ENCODE data around the gene BUB1B. TPM values are rescaled to one million over a fixed set of nuclear protein-coding genes. Genes with fewer than 3 reads are reported as not detected.

Gene BUB1B
- total RNA-seq, 6 donors from 2014 or later, result 0.79 to 12.1 (median 2.7) TPM; not detected in 1

- Histone ChIP-seq H3K27me3 (no peaks in the 10 kb centered on the region), H3K4me3 (no peak overlapping the region), H3K36me3 (no peaks in the 10 kb centered on the region), H3K9me3 (no peaks in the 10 kb centered on the region), H3K27ac (no peak overlapping the region), H3K4me1 (peaks cover 0 to 17% (median 4%) of the 10 kb centered on the region in 4 donors)
- ATAC-seq (ENCODE audit: low FRiP score in 2 of 2) (peak; percentile 69 to 90), DNase-seq (peak in 1 of 2 donors; percentile 92)
- 47 to 61% methylated on average over 7 of the region's 7 CpGs for whole genome bisulfite sequencing, 2 donors
- TF ChIP-seq POLR2AphosphoS5 (IDR thresholded peaks at IDR 0.05) (peak in 1 of 2 donors; percentile 23), EP300 (IDR thresholded peaks at IDR 0.05) (no peak)
Observed at GRCh38 chr15:40266828-40267304, 106.0 kb downstream of the BUB1B start.

DNA sequence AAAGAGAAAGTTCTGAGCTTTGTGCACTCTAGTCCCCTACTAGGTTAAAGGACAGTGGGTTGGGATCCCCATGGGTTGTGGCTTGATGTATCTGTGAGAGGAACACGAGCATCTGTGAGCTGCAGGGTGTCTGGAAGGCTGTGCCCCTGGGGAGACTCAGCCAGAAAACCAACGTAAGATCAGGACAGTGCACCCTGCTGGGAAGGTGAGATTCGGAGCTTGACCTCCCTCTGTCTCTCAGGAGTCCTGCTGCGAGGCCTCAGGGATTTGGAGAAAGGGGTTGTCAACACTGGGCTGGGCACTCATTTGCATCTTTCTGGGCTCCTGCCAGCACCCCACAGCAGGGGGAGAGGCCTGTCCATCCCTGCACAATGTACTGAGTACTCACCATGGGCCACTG is 106.8 kb downstream of the BUB1B start:
- H3K36me3 ChIP-seq, result no peaks in the 10 kb centered on the region
- no peak overlapping the region for H3K4me3 ChIP-seq
- H3K27me3 ChIP-seq, result no peaks in the 10 kb centered on the region
- H3K4me1 ChIP-seq, result peaks cover 0 to 14% (median 4%) of the 10 kb centered on the region in 4 donors
- 71 to 95% methylated on average over 4 of the region's 4 CpGs for WGBS, 2 donors
- no peaks in the 10 kb centered on the region for H3K9me3 ChIP-seq
- ATAC-seq (ENCODE audit: low FRiP score in 2 of 2) (no peak), DNase-seq (no peak)
- no peak for TF ChIP-seq POLR2AphosphoS5 (IDR thresholded peaks at IDR 0.05)
- TF ChIP-seq CTCF (IDR thresholded peaks at IDR 0.05), result no peak
- TF ChIP-seq POLR2A (IDR thresholded peaks at IDR 0.05), result no peak
- TF ChIP-seq EP300 (IDR thresholded peaks at IDR 0.05), result no peak
- H3K27ac ChIP-seq, result no peak overlapping the region

- Histone ChIP-seq H3K27me3 (no peaks in the 10 kb centered on the region), H3K36me3 (no peaks in the 10 kb centered on the region), H3K27ac (no peak overlapping the region), H3K4me3 (no peak overlapping the region), H3K4me1 (peaks cover 0 to 3% (median 1%) of the 10 kb centered on the region in 4 donors), H3K9me3 (no peaks in the 10 kb centered on the region)
- WGBS, 2 donors, result 79 to 88% methylated on average over 3 to 4 of the region's 4 CpGs
- DNase-seq (no peak), ATAC-seq (ENCODE audit: low FRiP score in 2 of 2) (no peak)
- no peak for TF ChIP-seq POLR2A (IDR thresholded peaks at IDR 0.05)
- TF ChIP-seq POLR2AphosphoS5 (IDR thresholded peaks at IDR 0.05), result no peak
- no peak for TF ChIP-seq CTCF (IDR thresholded peaks at IDR 0.05)
- TF ChIP-seq EP300 (IDR thresholded peaks at IDR 0.05), result no peak
Observed at GRCh38 chr15:40269604-40270003, 108.7 kb downstream of the BUB1B start.

- H3K36me3 ChIP-seq, result no peaks in the 10 kb centered on the region
- H3K9me3 ChIP-seq, result no peaks in the 10 kb centered on the region
- peaks cover 0 to 5% (median 1%) of the 10 kb centered on the region in 4 donors for H3K4me1 ChIP-seq
- H3K4me3 ChIP-seq, result no peak overlapping the region
- ATAC-seq (ENCODE audit: low FRiP score in 2 of 2) (no peak), DNase-seq (no peak)
- no peak for TF ChIP-seq POLR2A (IDR thresholded peaks at IDR 0.05)
- no peak for TF ChIP-seq EP300 (IDR thresholded peaks at IDR 0.05)
- TF ChIP-seq POLR2AphosphoS5 (IDR thresholded peaks at IDR 0.05), result no peak
- TF ChIP-seq CTCF (IDR thresholded peaks at IDR 0.05), result no peak
- H3K27me3 ChIP-seq, result no peaks in the 10 kb centered on the region
- H3K27ac ChIP-seq, result no peak overlapping the region
- WGBS, 2 donors, result 79 to 87% methylated on average over 7 to 11 of the region's 11 CpGs
Observed at GRCh38 chr15:40270246-40270995, 109.6 kb downstream of the BUB1B start.

Other genes starting within 250 kb of the BUB1B start
- gene GPR176, start 240.8 kb upstream of the BUB1B start, total RNA-seq, result 10 to 100 TPM in 1 of 6 donors, 1 to 10 TPM in 5; 1.4 to 12.0 (median 4.9) TPM
- gene EIF2AK4, start 227.0 kb upstream of the BUB1B start, total RNA-seq, result 10 to 100 TPM; 29.6 to 65.7 (median 42.3) TPM
- 100 to 1,000 TPM in 5 of 6 donors, 10 to 100 TPM in 1; 55.5 to 342 (median 191) TPM for gene SRP14, start 121.9 kb upstream of the BUB1B start, total RNA-seq
- 100 to 1,000 TPM in 1 of 6 donors, 10 to 100 TPM in 4, 1 to 10 TPM in 1; 9.9 to 118 (median 26.2) TPM for gene BMF, start 52.2 kb upstream of the BUB1B start, total RNA-seq
- 10 to 100 TPM in 3 of 6 donors, 1 to 10 TPM in 3; 4.5 to 23.4 (median 15.0) TPM for gene PAK6, start 78.0 kb downstream of the BUB1B start, total RNA-seq
- gene ANKRD63, start 122.0 kb downstream of the BUB1B start, total RNA-seq, result 1 to 10 TPM in 1 of 6 donors, not detected in 5; 5.2 TPM
- 100 to 1,000 TPM in 2 of 6 donors, 10 to 100 TPM in 4; 26.9 to 170 (median 85.7) TPM for gene PLCB2, start 146.9 kb downstream of the BUB1B start, total RNA-seq
- 10 to 100 TPM; 15.7 to 36.2 (median 25.6) TPM for gene INAFM2, start 162.6 kb downstream of the BUB1B start, total RNA-seq
- 100 to 1,000 TPM in 1 of 6 donors, 10 to 100 TPM in 5; 15.5 to 140 (median 68.1) TPM for gene CCDC9B, start 179.9 kb downstream of the BUB1B start, total RNA-seq
- under 1 TPM in 1 of 6 donors, not detected in 5; 0.67 TPM for gene PHGR1, start 190.0 kb downstream of the BUB1B start, total RNA-seq
- gene DISP2, start 197.2 kb downstream of the BUB1B start, total RNA-seq, result 1 to 10 TPM in 2 of 6 donors, under 1 TPM in 4; under 0.01 to 3.5 (median 0.13) TPM
- 10 to 100 TPM; 10.6 to 27.6 (median 17.3) TPM for gene KNSTRN, start 221.7 kb downstream of the BUB1B start, total RNA-seq
- 100 to 1,000 TPM in 2 of 6 donors, 10 to 100 TPM in 4; 68.1 to 112 (median 94.5) TPM for gene IVD, start 244.7 kb downstream of the BUB1B start, total RNA-seq